GM12872 (cell line): ENCODE data around the gene PADI3.

ENCODE experiments used
- TF ChIP-seq, protein P1 (sequence below): IDR thresholded peaks from 3 replicates; pipeline ENCODE4 v1.5.1; 2011; ENCODE audit warnings: low read depth, mild to moderate bottlenecking, low read length, moderate library complexity; ENCODE audit not compliant: insufficient read depth

The PADI3 gene

DNA sequence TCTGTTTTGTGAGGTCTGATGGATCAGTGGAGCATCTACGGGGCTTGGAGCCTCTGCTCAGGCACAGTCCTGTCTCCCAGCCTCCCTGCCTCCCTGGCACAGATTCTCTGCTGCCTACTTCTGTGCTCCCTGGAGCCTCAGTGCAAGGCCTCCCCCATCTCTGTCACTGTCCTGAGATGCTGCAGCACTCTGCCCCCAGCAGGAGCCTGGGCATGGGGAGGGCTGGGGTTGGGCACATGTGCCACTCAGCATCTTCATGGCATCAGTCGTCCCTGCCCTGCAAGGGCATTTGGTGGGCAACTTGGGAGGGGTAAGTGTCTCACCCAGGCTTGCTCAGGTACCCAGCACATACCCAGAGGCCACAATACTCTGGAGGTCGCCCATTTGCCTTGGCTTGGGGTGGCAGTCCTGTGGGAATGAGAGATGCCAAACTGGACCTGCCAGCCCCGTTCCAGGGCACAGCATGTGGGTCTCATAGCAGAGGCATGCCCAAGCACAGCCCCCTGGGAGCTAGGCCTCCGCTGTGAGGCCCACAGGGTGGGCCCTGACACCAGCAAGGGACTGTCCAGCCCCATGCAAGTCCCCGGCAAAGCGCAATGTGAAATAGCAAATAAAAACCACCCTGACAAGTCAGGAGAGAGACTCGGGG is 28.7 kb downstream of the PADI3 start:
- TF ChIP-seq, protein P1, sequence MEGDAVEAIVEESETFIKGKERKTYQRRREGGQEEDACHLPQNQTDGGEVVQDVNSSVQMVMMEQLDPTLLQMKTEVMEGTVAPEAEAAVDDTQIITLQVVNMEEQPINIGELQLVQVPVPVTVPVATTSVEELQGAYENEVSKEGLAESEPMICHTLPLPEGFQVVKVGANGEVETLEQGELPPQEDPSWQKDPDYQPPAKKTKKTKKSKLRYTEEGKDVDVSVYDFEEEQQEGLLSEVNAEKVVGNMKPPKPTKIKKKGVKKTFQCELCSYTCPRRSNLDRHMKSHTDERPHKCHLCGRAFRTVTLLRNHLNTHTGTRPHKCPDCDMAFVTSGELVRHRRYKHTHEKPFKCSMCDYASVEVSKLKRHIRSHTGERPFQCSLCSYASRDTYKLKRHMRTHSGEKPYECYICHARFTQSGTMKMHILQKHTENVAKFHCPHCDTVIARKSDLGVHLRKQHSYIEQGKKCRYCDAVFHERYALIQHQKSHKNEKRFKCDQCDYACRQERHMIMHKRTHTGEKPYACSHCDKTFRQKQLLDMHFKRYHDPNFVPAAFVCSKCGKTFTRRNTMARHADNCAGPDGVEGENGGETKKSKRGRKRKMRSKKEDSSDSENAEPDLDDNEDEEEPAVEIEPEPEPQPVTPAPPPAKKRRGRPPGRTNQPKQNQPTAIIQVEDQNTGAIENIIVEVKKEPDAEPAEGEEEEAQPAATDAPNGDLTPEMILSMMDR: no peak

DNA sequence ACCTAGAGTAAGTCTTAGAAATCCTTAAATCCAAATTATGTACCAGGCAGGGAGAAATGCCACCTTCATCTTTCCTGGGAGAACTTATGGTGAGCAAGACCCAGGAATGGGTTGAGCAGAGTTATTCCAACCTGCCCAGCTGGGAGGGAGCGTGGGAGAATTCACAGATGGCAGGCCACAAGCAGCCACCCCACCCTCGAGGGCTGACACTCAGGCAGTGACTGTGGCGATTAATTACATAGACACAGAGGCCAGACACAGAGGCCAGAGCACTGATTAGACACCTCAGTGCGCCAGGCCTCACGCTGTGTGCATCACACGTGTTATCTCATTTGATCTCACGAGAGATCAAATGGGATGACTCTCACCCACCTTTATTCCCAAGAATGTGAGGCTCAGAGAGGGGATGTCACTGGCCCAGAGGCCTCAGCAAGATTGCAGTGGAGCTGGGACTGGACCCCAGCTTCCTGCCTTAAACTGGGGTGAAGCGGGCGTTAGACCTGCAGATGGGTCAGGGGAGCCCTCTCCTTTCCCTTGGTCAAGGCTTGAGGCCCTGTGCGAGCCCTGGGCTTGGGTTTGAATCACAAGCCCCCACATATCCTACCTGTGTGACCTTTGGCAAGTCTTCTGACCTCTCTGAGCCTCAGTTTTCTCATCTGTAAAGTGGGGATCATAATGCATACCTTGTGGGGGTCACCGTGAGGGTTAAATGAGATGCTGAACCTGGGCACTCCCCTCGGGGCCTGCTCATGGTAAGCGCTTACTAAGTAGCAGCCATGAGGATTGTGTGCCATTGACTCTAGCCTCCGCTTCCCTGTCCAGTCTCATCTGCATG is 30.3 kb downstream of the PADI3 start:
- TF ChIP-seq, protein P1: no peak

DNA sequence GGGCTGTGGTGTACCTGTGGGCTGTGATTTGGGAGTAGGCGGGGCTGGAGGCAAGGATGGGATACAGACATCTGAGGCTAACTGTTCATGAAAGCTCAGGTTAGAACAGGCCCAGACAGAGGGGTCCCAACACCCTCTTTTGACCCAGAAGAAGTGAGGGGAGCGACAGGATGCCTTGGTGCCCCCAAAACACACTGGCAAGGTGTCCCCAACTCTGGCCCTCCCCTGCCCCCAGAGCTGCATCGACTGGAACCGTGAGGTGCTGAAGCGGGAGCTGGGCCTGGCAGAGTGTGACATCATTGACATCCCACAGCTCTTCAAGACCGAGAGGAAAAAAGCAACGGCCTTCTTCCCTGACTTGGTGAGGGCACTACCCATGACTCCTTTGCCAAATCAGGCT is 31.5 kb downstream of the PADI3 start:
- TF ChIP-seq, protein P1: no peak

DNA sequence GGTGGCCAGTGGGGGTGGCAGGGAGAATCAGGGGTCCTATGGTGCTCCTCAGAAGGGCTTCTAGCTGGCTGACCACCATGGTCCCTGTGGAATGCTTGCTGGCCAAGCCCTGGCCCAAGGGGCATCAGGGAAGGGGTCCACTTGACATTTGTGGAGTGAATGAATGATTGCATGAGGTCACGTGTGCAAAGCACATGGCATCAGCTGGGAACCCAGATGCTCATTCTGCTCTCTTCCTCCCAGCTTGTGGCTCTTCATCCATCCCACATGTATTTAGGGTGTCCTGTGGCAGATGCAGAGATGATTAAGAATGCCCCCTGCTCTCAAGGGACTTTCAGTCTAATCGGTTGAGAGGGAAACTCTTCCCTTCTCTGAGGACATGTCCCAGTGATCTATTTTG is 32.0 kb downstream of the PADI3 start:
- TF ChIP-seq, protein P1: no peak

DNA sequence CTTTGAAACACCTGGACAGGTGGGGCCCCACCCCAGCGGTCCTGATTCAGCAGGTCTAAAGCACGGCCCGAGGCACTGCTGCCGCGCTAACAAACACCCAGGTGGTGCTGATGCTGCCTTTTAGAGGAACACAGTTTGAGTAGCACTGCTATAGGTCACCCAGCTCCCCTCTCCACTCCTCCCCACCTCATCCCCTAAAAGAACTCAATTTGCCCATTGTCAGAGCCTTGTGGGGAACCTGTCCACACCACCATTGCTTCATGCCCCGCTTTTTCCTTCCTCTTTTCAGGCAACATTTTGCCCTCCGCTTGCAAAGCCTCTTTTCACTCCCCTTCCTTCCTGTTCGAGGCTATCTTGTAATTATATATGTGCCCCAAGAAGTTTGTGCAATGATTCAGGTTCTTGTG is 32.9 kb downstream of the PADI3 start:
- TF ChIP-seq, protein P1: no peak

DNA sequence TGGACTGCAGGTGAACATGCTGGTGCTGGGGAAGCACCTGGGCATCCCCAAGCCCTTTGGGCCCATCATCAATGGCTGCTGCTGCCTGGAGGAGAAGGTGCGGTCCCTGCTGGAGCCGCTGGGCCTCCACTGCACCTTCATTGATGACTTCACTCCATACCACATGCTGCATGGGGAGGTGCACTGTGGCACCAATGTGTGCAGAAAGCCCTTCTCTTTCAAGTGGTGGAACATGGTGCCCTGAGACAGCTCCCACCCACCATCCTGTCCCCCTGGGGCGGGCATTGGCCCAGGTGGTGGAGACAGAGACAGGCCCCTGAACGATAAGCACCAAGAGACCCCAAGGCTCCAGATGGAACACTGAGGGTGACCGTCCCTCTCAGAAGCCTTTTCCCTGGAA is 33.9 kb downstream of the PADI3 start:
- TF ChIP-seq, protein P1: no peak

DNA sequence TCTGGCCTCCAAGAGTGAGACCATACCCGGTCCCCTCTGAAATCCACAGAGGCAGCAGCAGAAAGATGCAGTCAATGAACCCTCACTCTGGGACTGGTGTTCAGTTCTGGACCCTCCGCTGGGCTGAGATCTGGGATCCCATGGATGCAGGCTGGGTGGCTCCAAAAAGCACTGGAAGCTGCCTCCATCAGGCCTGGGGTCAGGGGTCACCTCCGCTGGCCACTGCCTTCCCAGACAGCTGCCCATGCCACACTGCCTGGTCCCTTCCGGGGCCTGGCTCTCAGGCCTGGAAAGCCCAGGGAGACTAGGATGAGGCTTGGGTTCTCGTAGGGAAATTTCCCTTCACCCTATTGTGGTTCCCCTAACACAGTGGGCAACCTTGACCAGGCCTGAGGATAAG is 37.7 kb downstream of the PADI3 start:
- TF ChIP-seq, protein P1: no peak
